WTC11 (cell line): ENCODE results near the gene PAXIP1. TPM values are rescaled to one million over a fixed set of nuclear protein-coding genes. Genes with fewer than 3 reads are reported as not detected.
A peak's percentile ranks its signal among the peaks of the same experiment; 100 is the strongest.
"Not testable (repeated sequence)": the region's sequence is repeated elsewhere in the genome, so short reads cannot be mapped to it uniquely, and the experiment has no call there.

Experiments
- ATAC-seq: fragments of 200-7000 bp; cut with Tn5 transposase; 2 replicates; pipeline ENCODE4 v1.10.0; 2021; ENCODE audit warnings: mild to moderate bottlenecking, moderate library complexity
- CTCF ChIA-PET: fragments of 300-600 bp; sonication (Branson Sonifier 250); formaldehyde crosslinking; loops from one replicate; lab custom pipeline; 2021; ENCODE audit warnings: antibody characterized with exemption; lab: Charles Lee
- POLR2A ChIA-PET: fragments of 350-600 bp; sonication (Branson Sonifier 250); formaldehyde crosslinking; loops from one replicate; lab custom pipeline; 2021; ENCODE audit warnings: antibody characterized with exemption; lab: Charles Lee
- DNase-seq: peaks from one replicate; pipeline ENCODE4 v3.0.0; 2021; ENCODE audit warnings: low spot score
- H3K27ac Mint-ChIP-seq: 2 replicates; pipeline ENCODE4 v1.8.0; 2021; ENCODE audit warnings: mixed read lengths
- H3K27me3 Mint-ChIP-seq: 2 replicates; pipeline ENCODE4 v1.8.0; 2021; ENCODE audit warnings: low read depth, mild to moderate bottlenecking, moderate library complexity, mixed read lengths
- H3K36me3 Mint-ChIP-seq: 2 replicates; pipeline ENCODE4 v1.8.0; 2021; ENCODE audit warnings: mixed read lengths
- H3K4me1 Mint-ChIP-seq: 2 replicates; pipeline ENCODE4 v1.8.0; 2022; ENCODE audit warnings: mixed read lengths
- H3K4me3 Mint-ChIP-seq: 2 replicates; pipeline ENCODE4 v1.8.0; 2021; ENCODE audit warnings: mild to moderate bottlenecking, moderate library complexity, mixed read lengths
- H3K9me3 Mint-ChIP-seq: 2 replicates; pipeline ENCODE4 v1.8.0; 2021; ENCODE audit warnings: mixed read lengths
- ATF3 ChIP-seq: sonication (generic); formaldehyde crosslinking; conservative IDR thresholded peaks from 2 replicates; pipeline ENCODE4 v1.8.1; 2022; ENCODE audit warnings: mild to moderate bottlenecking, missing genetic modification reagents
- E2F1 ChIP-seq: sonication (generic); formaldehyde crosslinking; IDR thresholded peaks from 2 replicates; pipeline ENCODE4 v1.8.0; 2022; ENCODE audit warnings: mild to moderate bottlenecking, missing genetic modification reagents
- EMX1 ChIP-seq: fragments of 250-450 bp; sonication (Bioruptor Pico); IDR thresholded peaks from 2 replicates; pipeline ENCODE4 v1.8.0; 2021; ENCODE audit warnings: mild to moderate bottlenecking
- ETV6 ChIP-seq: sonication (generic); formaldehyde crosslinking; IDR thresholded peaks from 2 replicates; pipeline ENCODE4 v1.8.1; 2022; ENCODE audit warnings: mild to moderate bottlenecking, missing genetic modification reagents
- GABPB1 ChIP-seq: sonication (generic); formaldehyde crosslinking; IDR thresholded peaks from 2 replicates; pipeline ENCODE4 v1.8.1; 2023; ENCODE audit warnings: mild to moderate bottlenecking, missing genetic modification reagents
- MLX ChIP-seq: sonication (generic); formaldehyde crosslinking; IDR thresholded peaks from 2 replicates; pipeline ENCODE4 v1.8.1; 2023; ENCODE audit warnings: mild to moderate bottlenecking, missing genetic modification reagents, moderate library complexity
- PREB ChIP-seq: sonication (generic); formaldehyde crosslinking; IDR thresholded peaks from 2 replicates; pipeline ENCODE4 v1.8.1; 2022; ENCODE audit warnings: mild to moderate bottlenecking, missing genetic modification reagents, moderate library complexity, borderline replicate concordance
- SOX15 ChIP-seq: fragments of 250-450 bp; sonication (Bioruptor Pico); IDR thresholded peaks from 2 replicates; pipeline ENCODE4 v1.9.0; 2021; ENCODE audit warnings: mild to moderate bottlenecking
- ZMAT4 ChIP-seq: fragments of 250-450 bp; sonication (Bioruptor Pico); IDR thresholded peaks from 2 replicates; pipeline ENCODE4 v1.9.0; 2021; ENCODE audit warnings: mild to moderate bottlenecking
- ZNF121 ChIP-seq: sonication (generic); formaldehyde crosslinking; IDR thresholded peaks from 2 replicates; pipeline ENCODE4 v1.8.0; 2023; ENCODE audit warnings: missing genetic modification reagents
- ZNF138 ChIP-seq: sonication (generic); formaldehyde crosslinking; conservative IDR thresholded peaks from 2 replicates; pipeline ENCODE4 v1.8.1; 2022; ENCODE audit warnings: mild to moderate bottlenecking, moderate library complexity, missing genetic modification reagents
- ZSCAN18 ChIP-seq: fragments of 250-450 bp; sonication (Bioruptor Pico); IDR thresholded peaks from 2 replicates; pipeline ENCODE4 v2.1.2; 2022; ENCODE audit warnings: mild to moderate bottlenecking, moderate library complexity
- total RNA-seq: library from RNA; stranded (reverse); gene quantifications from 3 replicates; pipeline ENCODE4 v1.2.3, GENCODE V29; 2021

Gene PAXIP1
- total RNA-seq, 1 experiment from 2014 or later: 34.1 TPM

GRCh38 chr7:154942691-154943090 is 60.2 kb downstream of the PAXIP1 start (continued):
- TF ChIP-seq MLX (CRISPR knock-in tag): no peak
- TF ChIP-seq E2F1: no peak

- POLR2A ChIA-PET: no interaction called here
- Mint-ChIP-seq H3K27me3 (peaks cover 10% of the 10 kb centered on the region), H3K36me3 (peaks cover 57% of the 10 kb centered on the region), H3K9me3 (peaks cover 82% of the 10 kb centered on the region), H3K4me3 (no peak overlapping the region), H3K27ac (no peak overlapping the region), H3K4me1 (no peaks in the 10 kb centered on the region)
- TF ChIP-seq EMX1: no peak
- TF ChIP-seq ETV6: no peak
- TF ChIP-seq ZSCAN18 (CRISPR knock-in tag): no peak
- TF ChIP-seq PREB (CRISPR knock-in tag): no peak
- TF ChIP-seq SOX15: no peak
- no peak for TF ChIP-seq ATF3 (CRISPR knock-in tag)
- TF ChIP-seq ZMAT4 (CRISPR knock-in tag): no peak
- DNase-seq: no peak
- no peak for ATAC-seq
- CTCF ChIA-PET: interaction anchor here (1.1 kb wide), 1 partner anchor 15 kb away, joined by 3 read pairs; no protein-coding TSS in a partner anchor
Measured at GRCh38 chr7:154937837-154938236, 65.1 kb downstream of the PAXIP1 start.

- H3K27me3 Mint-ChIP-seq, POLR2A ChIA-PET, DNase-seq, H3K4me3 Mint-ChIP-seq, ATAC-seq, CTCF ChIA-PET, H3K27ac Mint-ChIP-seq: not testable (repeated sequence)
- Mint-ChIP-seq H3K9me3 (peaks cover 72% of the 10 kb centered on the region), H3K36me3 (peaks cover 45% of the 10 kb centered on the region), H3K4me1 (peaks cover 20% of the 10 kb centered on the region)
Measured at GRCh38 chr7:154934353-154934952, 68.5 kb downstream of the PAXIP1 start.

GRCh38 chr7:154931906-154932305 is 71.0 kb downstream of the PAXIP1 start:
- no peak for DNase-seq
- ChIA-PET CTCF (interaction anchor here (1.3 kb wide), 1 partner anchor 21 kb away, joined by 3 read pairs; no protein-coding TSS in a partner anchor), POLR2A (no interaction called here)
- Mint-ChIP-seq H3K27me3 (peaks cover 10% of the 10 kb centered on the region), H3K4me3 (no peak overlapping the region), H3K27ac (no peak overlapping the region), H3K4me1 (peaks cover 37% of the 10 kb centered on the region), H3K36me3 (peaks cover 45% of the 10 kb centered on the region), H3K9me3 (peaks cover 48% of the 10 kb centered on the region)
- TF ChIP-seq ZNF138: no peak
- ATAC-seq: no peak

GRCh38 chr7:154929006-154929726 is 73.8 kb downstream of the PAXIP1 start:
- TF ChIP-seq GABPB1: no peak
- peak; percentile 68 for TF ChIP-seq ZNF121 (CRISPR knock-in tag)
- Mint-ChIP-seq H3K4me3 (no peak overlapping the region), H3K9me3 (peaks cover 22% of the 10 kb centered on the region), H3K36me3 (peaks cover 22% of the 10 kb centered on the region), H3K27me3 (peaks cover 3% of the 10 kb centered on the region; the same call in 1 of the 2 replicates), H3K27ac (no peak overlapping the region), H3K4me1 (peaks cover 37% of the 10 kb centered on the region)
- DNase-seq: no peak
- ChIA-PET POLR2A (no interaction called here), CTCF (interaction anchor here (3.2 to 3.3 kb wide), 2 partner anchors 14 to 24 kb away, joined by 35 to 42 read pairs; no protein-coding TSS in a partner anchor)
- ATAC-seq: no peak
